Neural cell (in vitro differentiated cells): ENCODE data around the gene P3H2.
"Not testable (repeated sequence)": the region's sequence is repeated elsewhere in the genome, so short reads cannot be mapped to it uniquely, and the experiment has no call there.

Source experiments
- CTCF ChIP-seq: fragments of 450-650 bp; IDR thresholded peaks from 2 replicates; pipeline ENCODE4 v1.5.1; 2014; ENCODE audit warnings: antibody characterized with exemption, mild to moderate bottlenecking, moderate library complexity; ENCODE audit not compliant: poor library complexity, severe bottlenecking
- EP300 ChIP-seq: fragments of 450-650 bp; conservative IDR thresholded peaks from 2 replicates; pipeline ENCODE4 v1.6.1; 2014; ENCODE audit warnings: antibody characterized with exemption, mild to moderate bottlenecking, moderate library complexity; ENCODE audit not compliant: poor library complexity, severe bottlenecking
- EZH2 ChIP-seq: fragments of 200-600, 300-800 bp; shearing (Covaris generic), sonication (generic); IDR thresholded peaks from 2 replicates; pipeline ENCODE4 v1.6.1; 2014; ENCODE audit warnings: antibody characterized with exemption, low read length, borderline replicate concordance, mild to moderate bottlenecking; ENCODE audit not compliant: insufficient read depth, poor library complexity, severe bottlenecking
- POLR2AphosphoS5 ChIP-seq: IDR thresholded peaks from 2 replicates; pipeline ENCODE4 v1.6.1; 2012
- TAF1 ChIP-seq: IDR thresholded peaks from 2 replicates; pipeline ENCODE4 v1.6.1; 2012; ENCODE audit warnings: low read depth

DNA sequence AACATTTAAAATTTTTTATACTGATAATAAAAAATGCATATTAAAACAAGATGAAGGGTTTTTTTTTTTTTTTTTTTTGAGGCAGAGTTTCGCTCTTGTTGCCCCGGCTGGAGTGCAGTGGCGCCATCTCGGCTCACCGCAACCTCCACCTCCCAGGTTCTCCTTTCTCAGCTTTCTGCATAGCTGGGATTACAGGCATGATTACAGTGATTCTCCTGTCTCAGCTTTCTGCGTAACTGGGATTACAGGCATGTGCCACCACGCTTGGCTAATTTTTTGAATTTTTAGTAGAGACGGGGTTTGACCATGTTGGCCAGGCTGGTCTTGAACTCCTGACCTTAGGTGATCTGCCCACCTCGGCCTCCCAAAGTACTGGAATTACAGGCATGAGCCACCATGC, 48.8 kb downstream of the P3H2 start:
- TF ChIP-seq EZH2, POLR2AphosphoS5, CTCF, TAF1, EP300: not testable (repeated sequence)
